Neutrophil (primary cell): Measurements from ENCODE around the gene PDZRN3.

ENCODE experiments used
- H3K27ac ChIP-seq: fragments of 200-600 bp; sonication (generic); 2 replicates; pipeline ENCODE4 v1.5.1; 2016; ENCODE audit warnings: mild to moderate bottlenecking, moderate library complexity
- H3K27me3 ChIP-seq: fragments of 200-600 bp; sonication (generic); 2 replicates; pipeline ENCODE4 v1.6.0; 2016; ENCODE audit warnings: mild to moderate bottlenecking
- H3K36me3 ChIP-seq: fragments of 200-600 bp; sonication (generic); 2 replicates; pipeline ENCODE4 v1.5.1; 2017
- H3K4me1 ChIP-seq, 2 experiments: fragments of 200-600 bp in 1 of 2; sonication (generic) in 1 of 2; 1 replicate in 1 of 2; 2 replicates in 1 of 2; pipeline versions ENCODE4 v1.5.1 to v1.6.1; 2013 to 2016; ENCODE audit warnings: low read depth in 1 of 2, low read length in 1 of 2, mild to moderate bottlenecking in 1 of 2, moderate library complexity in 1 of 2; ENCODE audit not compliant: control insufficient read depth in 1 of 2, insufficient read depth in 1 of 2
- H3K4me3 ChIP-seq, 2 experiments: fragments of 200-600 bp in 1 of 2; sonication (generic) in 1 of 2; 1 replicate in 1 of 2; 2 replicates in 1 of 2; pipeline ENCODE4 v1.5.1; 2013 to 2016; ENCODE audit warnings: low read depth in 1 of 2, low read length in 1 of 2, mild to moderate bottlenecking in 1 of 2, moderate library complexity in 1 of 2
- H3K9me3 ChIP-seq: fragments of 200-600 bp; sonication (generic); 2 replicates; pipeline ENCODE4 v1.5.1; 2016
- TF ChIP-seq, protein P1 (sequence below): fragments of 200-600 bp; sonication (generic); IDR thresholded peaks from 2 replicates; pipeline ENCODE4 v1.5.1; 2016; ENCODE audit warnings: antibody characterized with exemption

PDZRN3 gene

DNA sequence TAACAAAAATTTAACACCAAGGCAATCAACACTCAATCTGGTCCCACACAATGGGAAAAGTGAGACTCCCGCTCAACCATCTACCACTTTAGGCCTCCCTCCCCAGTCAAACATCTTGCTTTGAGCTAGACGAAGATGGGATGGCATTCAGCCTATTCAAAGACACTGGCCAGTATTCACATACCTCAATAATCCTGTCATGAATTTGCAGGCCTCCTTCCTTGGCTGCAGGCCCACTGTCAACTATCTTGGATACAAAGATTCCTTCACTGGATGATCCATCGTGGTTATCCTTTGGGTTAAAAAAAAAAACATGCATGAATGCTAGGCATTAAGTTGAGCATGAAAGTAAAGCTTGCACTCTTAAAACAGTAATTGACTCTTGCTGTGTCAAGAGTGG, 22.6 kb downstream of the PDZRN3 start:
- TF ChIP-seq, protein P1, sequence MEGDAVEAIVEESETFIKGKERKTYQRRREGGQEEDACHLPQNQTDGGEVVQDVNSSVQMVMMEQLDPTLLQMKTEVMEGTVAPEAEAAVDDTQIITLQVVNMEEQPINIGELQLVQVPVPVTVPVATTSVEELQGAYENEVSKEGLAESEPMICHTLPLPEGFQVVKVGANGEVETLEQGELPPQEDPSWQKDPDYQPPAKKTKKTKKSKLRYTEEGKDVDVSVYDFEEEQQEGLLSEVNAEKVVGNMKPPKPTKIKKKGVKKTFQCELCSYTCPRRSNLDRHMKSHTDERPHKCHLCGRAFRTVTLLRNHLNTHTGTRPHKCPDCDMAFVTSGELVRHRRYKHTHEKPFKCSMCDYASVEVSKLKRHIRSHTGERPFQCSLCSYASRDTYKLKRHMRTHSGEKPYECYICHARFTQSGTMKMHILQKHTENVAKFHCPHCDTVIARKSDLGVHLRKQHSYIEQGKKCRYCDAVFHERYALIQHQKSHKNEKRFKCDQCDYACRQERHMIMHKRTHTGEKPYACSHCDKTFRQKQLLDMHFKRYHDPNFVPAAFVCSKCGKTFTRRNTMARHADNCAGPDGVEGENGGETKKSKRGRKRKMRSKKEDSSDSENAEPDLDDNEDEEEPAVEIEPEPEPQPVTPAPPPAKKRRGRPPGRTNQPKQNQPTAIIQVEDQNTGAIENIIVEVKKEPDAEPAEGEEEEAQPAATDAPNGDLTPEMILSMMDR: no peak
- no peaks in the 10 kb centered on the region for H3K4me1 ChIP-seq
- no peaks in the 10 kb centered on the region for H3K27me3 ChIP-seq
- H3K27ac ChIP-seq: no peak overlapping the region
- H3K9me3 ChIP-seq: no peaks in the 10 kb centered on the region
- no peaks in the 10 kb centered on the region for H3K36me3 ChIP-seq
- no peak overlapping the region for H3K4me3 ChIP-seq

DNA sequence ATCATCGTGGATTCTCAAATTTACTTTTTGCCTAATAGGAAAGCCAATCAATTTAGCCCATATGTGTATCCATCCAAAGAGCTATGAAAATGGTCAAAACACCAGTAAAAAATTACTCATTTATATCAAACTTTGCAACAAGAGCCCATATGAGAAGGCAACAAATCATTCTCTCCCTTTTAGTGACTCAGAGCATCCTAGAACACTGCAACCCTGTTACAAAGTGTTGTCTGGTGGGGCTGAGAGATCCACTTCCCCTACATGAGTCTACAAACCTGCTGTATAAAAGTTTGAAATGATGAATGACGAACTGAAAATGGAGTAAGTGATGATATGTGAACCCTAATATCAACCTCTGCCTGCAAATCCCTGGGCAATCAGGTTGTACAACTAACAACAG, 23.3 kb downstream of the PDZRN3 start:
- Histone ChIP-seq H3K4me1 (no peaks in the 10 kb centered on the region), H3K9me3 (no peaks in the 10 kb centered on the region), H3K27me3 (no peaks in the 10 kb centered on the region), H3K27ac (no peak overlapping the region), H3K36me3 (no peaks in the 10 kb centered on the region), H3K4me3 (no peak overlapping the region)
- TF ChIP-seq, protein P1: no peak

DNA sequence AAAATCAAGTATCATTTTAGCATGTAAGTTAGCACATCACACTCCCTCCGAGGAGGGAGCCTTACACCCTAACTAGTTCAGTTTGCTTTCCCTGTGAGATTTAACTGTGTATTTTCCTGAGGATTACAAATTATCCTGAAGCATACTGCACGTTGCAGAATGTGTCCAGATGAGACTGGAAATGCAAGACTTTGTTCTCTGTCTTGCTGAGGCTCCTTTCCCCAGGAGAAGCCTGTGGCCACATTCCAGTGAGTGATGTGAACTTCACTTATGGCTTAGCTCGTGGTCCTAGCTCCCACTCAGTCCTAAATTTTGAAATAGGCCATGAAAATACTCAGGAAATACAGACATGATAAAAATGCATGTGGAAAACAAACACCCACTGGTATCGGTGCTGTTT, 23.7 kb downstream of the PDZRN3 start:
- TF ChIP-seq, protein P1: no peak
- Histone ChIP-seq H3K36me3 (no peaks in the 10 kb centered on the region), H3K27me3 (no peaks in the 10 kb centered on the region), H3K9me3 (no peaks in the 10 kb centered on the region), H3K4me3 (no peak overlapping the region), H3K4me1 (no peaks in the 10 kb centered on the region), H3K27ac (no peak overlapping the region)

DNA sequence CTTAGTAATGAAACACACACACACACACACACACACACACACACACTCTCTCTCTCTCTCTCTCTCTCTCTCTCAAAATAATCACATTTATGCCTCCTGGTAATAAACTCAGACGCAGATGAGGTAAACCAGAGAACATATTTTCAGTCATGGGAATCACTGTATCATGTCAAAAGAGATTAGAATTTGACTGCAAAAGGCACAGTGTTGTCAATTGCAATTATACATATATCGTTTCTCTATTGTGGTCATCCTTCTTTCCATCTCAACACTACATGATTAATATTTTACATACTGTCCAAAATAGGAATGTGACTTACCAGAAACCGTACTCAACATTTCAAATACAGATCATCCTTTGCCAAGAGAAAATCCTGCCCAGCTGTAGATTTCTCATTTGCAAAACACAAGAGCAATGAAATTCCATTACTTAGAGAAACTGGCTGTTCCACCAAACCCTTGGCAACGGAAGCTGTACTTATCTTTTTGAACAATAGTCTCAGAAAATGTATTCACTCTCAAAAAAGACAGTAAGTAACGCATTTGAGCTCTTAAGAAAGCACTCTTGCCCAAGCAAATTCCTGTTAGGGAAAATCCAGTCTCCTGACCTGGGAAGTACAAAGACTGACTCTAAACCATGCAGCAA, 24.3 kb downstream of the PDZRN3 start:
- Histone ChIP-seq H3K27me3 (no peaks in the 10 kb centered on the region), H3K9me3 (no peaks in the 10 kb centered on the region), H3K36me3 (no peaks in the 10 kb centered on the region), H3K4me3 (no peak overlapping the region), H3K27ac (no peak overlapping the region), H3K4me1 (no peaks in the 10 kb centered on the region)
- TF ChIP-seq, protein P1: no peak

DNA sequence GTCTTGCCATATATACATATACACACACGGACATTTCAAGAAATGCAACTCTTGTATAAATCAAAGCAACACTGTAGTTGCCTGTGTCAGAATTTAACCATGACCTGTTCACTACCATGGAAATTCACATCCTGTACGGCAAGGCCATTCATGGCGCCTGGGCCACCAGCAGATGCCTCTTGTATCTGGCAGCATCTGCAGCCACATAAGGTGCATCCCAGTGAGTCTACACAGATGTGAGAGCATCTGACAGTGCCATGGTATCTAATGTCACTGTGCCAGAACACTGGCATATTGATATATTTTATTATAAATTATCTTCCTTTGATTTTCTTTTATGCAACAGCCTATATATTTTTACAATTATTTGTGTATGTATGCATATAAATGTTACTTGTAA, 25.1 kb downstream of the PDZRN3 start:
- Histone ChIP-seq H3K27me3 (no peaks in the 10 kb centered on the region), H3K36me3 (no peaks in the 10 kb centered on the region), H3K27ac (no peak overlapping the region), H3K9me3 (no peaks in the 10 kb centered on the region), H3K4me1 (no peaks in the 10 kb centered on the region), H3K4me3 (no peak overlapping the region)
- TF ChIP-seq, protein P1: no peak

DNA sequence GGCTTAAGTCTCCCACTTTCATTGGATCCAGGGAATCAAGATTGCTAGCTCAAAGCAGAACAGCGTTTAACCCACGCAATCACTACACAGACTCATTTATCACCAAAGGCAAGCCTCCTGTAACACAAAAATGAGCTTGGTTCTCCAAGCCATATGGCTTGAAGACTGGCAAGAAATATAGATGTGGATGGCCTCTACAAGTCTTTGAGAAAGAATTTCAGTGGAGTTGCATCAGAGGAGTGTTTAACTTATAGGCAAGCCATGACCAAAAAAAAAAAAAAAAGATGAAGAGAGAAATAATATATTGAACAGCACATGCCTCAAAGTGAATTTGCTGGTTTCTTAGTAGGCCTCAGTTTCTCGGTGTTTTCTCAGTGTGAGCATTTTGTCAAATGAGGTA, 27.3 kb downstream of the PDZRN3 start:
- no peak overlapping the region for H3K27ac ChIP-seq
- H3K9me3 ChIP-seq: no peaks in the 10 kb centered on the region
- H3K4me3 ChIP-seq: no peak overlapping the region
- H3K4me1 ChIP-seq: no peaks in the 10 kb centered on the region
- H3K27me3 ChIP-seq: no peaks in the 10 kb centered on the region
- H3K36me3 ChIP-seq: no peaks in the 10 kb centered on the region
- TF ChIP-seq, protein P1: no peak
